GM18519 (cell line): ENCODE data around the gene C20orf204.

Experiments used
- ATAC-seq: cut with Tn5 transposase; IDR thresholded peaks from one replicate; pipeline ENCODE4 v1.9.1; 2021; ENCODE audit warnings: mild to moderate bottlenecking, moderate library complexity; ENCODE audit not compliant: unreplicated experiment, low FRiP score

The C20orf204 gene

DNA sequence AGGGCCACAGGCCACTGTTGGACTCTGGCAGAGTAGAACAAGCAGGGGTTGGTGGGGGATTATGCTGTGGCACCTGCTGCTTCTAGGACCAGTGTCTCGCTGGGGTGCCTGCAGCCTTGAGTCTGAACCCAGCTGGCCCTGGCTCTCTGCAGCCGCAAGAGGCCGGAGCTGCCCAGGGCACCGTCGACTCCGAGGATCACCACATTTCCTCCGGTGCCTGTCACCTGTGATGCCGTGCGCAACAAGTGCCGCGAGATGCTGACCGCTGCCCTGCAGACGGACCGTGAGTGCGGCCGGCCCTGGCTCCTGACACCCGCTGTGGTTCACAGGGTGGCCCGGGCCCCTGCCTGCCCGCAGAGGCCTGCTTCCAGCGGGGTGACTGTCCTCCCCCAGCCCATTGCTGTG lies 33.2 kb downstream of the C20orf204 start:
- ATAC-seq, result no peak

GRCh38 chr20:64069614-64070243 lies 33.7 kb downstream of the C20orf204 start:
- no peak for ATAC-seq

- ATAC-seq, result no peak
Measured at GRCh38 chr20:64070244-64070993, 34.4 kb downstream of the C20orf204 start.

DNA sequence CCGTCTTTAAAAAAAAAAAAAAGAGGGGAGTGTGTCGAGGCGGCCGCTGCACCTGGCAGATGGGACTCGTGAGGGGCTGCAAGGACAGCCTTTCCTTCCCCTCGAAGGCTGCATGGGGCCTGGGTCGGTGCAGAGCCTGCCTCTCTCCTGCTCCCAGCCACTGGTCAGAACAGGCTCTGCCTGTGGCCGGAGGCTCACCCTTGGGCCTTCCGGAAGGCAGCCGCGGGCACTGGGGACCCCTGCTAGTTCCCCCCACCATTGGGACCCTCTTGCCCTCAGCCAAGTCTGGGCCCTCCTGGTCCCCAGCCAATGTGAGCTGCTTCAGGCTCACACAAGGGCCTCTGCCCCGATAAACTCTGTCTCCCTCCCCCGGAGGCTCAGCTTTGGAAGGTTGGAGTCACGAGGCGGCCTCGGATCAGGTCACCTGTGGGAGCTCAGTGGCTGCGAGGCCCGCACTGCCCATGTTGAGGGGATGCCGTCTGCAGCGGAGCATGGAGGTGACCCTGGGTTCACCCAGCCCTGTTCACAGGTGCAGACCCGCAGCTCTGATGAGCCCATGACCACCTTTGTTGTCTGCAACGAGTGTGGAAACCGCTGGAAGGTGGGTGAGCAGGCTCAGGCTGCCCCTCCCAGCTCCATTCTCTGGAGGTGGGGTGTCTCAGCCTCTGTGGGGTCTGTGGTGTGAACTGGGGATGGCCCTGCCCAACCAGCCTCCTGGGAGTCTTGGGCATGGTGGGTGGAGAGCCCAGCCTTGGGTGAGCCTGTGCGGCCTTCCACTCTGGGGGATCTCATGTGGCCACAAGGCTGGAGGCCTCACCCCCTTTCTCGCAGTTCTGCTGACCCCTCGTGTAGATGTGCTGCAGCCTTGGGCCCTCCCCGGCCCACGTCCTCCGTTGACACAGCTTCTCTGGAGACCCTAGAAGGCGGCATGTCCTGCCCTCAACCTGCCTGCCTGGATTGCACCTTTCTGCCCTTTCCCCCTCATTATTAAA lies 35.7 kb downstream of the C20orf204 start:
- ATAC-seq, result no peak

DNA sequence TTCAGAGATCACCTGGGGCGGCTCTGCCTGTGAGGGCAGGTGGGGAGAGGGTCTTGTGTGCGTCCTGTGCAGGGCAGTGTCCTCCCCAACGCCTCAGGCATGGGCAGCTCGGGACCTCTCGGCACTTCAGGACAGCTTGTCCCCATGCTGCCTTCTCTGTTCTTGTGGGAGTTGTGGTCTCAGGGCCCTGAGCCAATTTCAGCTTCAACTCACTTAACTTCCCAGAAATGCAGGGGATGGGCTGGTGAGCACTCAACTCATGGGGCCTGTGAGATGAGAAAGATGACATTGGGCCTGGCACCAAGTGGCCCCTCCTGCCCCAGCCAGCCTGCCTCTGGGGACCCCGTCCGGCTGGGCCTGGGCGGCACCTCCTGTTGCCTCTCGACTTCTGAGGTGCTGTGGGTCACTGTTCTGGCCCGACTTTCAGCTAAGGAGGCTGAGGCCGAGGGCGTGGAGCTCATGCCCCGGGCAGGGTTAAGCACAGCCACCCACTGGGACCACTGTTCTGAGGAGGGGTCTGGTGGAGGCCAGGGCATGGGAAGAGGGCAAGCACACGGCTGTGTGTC lies 36.6 kb downstream of the C20orf204 start:
- no peak for ATAC-seq

- ATAC-seq, result no peak
Measured at GRCh38 chr20:64073476-64074183, 37.6 kb downstream of the C20orf204 start.

DNA sequence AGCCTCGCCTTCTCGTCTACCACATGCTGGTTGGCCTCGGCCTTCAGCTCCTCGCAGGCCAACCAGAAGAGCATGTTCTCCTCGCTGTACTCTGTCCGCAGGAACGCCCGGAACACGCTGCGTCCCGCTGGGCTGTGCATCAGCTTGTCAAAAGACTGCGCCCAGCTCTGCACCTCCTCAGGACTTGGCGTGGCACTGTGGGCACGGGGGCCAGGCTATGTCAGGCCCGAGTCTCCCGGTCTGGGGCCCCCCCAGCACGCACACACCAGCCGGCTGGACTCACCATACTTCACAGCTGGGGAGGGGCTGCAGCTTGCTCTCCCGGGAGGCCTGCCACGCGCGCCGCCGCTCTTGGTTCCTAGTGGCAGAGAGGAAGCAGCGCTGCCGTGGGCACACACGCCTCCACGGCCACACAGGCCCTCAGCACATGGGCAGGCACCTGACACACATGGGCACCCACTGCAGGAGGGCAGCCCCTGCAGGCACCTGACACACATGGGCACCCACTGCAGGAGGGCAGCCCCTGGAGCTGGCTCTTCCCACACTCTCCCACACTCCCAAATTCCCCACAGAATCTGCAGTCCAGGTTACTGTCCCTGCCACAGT lies 38.3 kb downstream of the C20orf204 start:
- no peak for ATAC-seq

DNA sequence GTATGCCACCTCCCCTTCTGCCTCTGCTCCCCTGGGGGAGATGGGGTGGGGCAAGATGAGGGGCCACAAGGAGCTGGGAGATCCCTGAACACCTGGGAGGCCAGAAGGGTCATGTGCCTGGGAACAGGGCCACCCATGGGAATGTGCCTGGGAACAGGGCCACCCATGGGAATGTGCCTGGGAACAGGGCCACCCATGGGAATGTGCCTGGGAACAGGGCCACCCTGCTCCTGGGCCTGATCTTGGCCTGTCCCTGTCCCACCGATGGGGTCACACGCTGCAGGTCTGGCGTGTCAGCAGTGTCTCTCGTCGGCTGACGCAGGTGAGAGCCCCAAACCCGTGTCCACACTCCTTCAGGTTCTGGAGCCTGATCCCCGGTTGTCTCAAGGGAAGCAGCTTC lies 39.0 kb downstream of the C20orf204 start:
- no peak for ATAC-seq

GRCh38 chr20:64075556-64075955 lies 39.6 kb downstream of the C20orf204 start:
- no peak for ATAC-seq

- no peak for ATAC-seq
Measured at GRCh38 chr20:64076061-64076997, 40.3 kb downstream of the C20orf204 start.

- no peak for ATAC-seq
Measured at GRCh38 chr20:64077094-64077493, 41.1 kb downstream of the C20orf204 start.

GRCh38 chr20:64077541-64077875 lies 41.5 kb downstream of the C20orf204 start:
- ATAC-seq, result no peak

- ATAC-seq, result no peak
Measured at GRCh38 chr20:64077876-64078551, 42.0 kb downstream of the C20orf204 start.

DNA sequence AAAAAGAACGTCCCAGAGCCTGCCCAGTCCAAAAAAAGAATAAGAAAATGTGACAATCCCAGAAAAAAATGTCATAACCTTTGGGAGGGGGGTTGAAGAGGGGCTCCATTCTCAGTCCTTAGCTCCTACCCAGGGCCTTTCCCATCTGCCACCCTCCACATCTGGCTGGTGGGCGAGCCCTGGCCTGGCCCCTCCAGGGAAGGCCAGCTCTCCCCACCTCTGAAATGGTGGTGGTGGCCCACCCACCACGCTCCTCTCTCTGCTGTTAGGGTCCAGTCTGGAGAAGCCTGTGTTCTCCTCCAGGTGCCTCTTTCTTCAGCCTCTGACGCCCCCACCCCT lies 42.9 kb downstream of the C20orf204 start:
- no peak for ATAC-seq

DNA sequence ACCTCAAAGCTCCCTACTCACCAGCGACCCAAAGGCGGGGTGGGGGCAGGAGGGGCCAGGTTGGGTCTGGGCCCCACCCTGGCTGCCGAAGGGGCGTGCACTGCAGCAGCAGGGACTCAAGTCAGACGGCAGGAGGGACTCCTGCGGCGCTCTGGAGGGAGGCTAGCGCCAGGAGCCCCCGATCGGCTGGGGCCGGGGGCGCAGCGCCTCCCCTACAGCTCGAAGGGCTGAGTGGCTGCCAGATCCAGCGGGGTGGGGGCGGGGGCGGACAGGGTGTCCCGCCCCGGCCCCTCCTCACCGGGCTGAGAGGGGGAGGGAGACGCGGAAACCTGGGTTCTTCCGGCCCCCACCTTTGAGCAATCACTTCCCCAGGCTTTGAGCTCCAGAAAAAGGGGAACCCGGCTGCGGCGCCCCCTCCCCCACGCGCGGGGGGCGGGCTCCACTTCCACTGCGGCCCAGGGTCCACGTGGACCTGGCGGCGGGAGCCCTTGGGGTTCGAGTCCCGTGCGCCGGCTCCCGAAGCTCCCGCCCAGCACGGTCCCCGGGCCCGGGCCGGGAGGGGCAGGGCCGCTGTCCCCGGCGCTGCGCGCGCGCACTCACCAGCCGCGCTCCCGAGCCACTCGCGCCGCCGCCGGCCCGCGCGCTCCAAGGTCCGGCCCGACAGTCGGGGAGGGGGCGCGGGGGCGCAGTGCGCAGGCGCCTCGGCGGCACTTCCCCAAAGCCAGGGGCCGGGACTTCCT lies 43.5 kb downstream of the C20orf204 start, which contains the start of gene RGS19:
TSS of gene RGS19 (minus strand) at position 246 of the 740 bp plus-strand sequence. CDS start 2,632 bp downstream, outside the sequence.
- ATAC-seq, result no peak

DNA sequence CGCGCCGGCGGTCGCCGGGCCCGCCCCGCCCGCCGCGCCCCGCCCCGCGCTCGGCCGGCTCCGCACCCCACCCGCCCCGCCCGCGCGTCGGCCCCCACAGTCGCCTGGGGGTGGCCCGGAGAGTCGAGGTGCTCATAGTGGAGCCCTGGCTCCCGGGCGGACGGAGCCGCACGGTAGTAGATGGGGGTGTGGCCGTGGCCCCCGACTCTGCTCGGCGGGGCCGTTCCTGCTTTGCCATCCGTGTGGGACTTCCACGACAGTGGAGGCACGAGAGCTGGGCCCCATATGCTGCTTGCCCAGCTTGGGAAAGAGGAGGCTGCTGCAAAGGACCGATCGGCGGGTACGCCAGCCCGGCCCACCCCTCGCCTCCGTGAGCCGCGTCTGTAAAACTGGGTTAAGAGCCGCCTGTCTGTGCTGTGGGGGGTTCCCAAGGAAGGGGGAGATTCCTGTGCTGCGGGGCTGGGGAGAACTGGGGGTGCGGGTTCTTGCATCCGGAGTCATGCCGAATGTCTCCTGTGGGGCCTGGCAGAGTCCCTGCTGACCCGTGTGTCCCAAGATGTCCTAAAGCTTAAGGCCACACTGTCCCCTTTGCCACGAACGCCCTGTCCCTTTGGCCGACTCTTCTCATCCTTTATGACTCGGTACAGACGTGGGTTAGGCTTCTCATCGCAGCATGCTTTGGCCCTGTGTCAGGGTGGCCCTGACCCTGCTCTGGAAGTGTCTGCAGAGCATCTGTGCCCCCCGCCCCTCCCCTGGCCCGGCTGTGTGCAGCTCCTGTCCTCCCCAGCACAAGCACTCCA lies 44.2 kb downstream of the C20orf204 start, which contains the start of gene OPRL1:
TSS of gene OPRL1 (plus strand) at position 70 of the 800 bp plus-strand sequence. CDS start 12,639 bp downstream, outside the sequence.
- ATAC-seq, result no peak
